Measurements from ENCODE around the gene KCNIP1.

The KCNIP1 gene

GRCh38 chr5:170632985-170633234, 129.1 kb downstream of the KCNIP1 start:
- no peak for DNase-seq (ENCODE audit: low read depth, low spot score)
- peak; percentile 96 for TF ChIP-seq CTCF (IDR thresholded peaks at IDR 0.05; ENCODE audit: low read depth, low read length)
- in situ Hi-C loops (cut with HindIII; ENCODE audit: low sequenced_read_pairs), result no loop called here
- H3K4me3 ChIP-seq (ENCODE audit: low read depth, low read length), result peak overlapping the region; percentile 1

- in situ Hi-C loops (cut with HindIII; ENCODE audit: low sequenced_read_pairs), result no loop called here
- no peak for TF ChIP-seq CTCF (IDR thresholded peaks at IDR 0.05; ENCODE audit: low read depth, low read length)
- DNase-seq (ENCODE audit: low read depth, low spot score), result peak; percentile 79
- H3K4me3 ChIP-seq (ENCODE audit: low read depth, low read length), result peak overlapping the region; percentile 1
Measured at GRCh38 chr5:170633235-170634081, 129.6 kb downstream of the KCNIP1 start.

- DNase-seq (ENCODE audit: low read depth, low spot score), result no peak
- H3K4me3 ChIP-seq (ENCODE audit: low read depth, low read length), result no peak overlapping the region
- in situ Hi-C loops (cut with HindIII; ENCODE audit: low sequenced_read_pairs), result no loop called here
- no peak for TF ChIP-seq CTCF (IDR thresholded peaks at IDR 0.05; ENCODE audit: low read depth, low read length)
Measured at GRCh38 chr5:170634256-170634990, 130.6 kb downstream of the KCNIP1 start.

GRCh38 chr5:170635706-170636105, 131.9 kb downstream of the KCNIP1 start:
- DNase-seq (ENCODE audit: low read depth, low spot score), result no peak
- in situ Hi-C loops (cut with HindIII; ENCODE audit: low sequenced_read_pairs), result no loop called here
- no peak overlapping the region for H3K4me3 ChIP-seq (ENCODE audit: low read depth, low read length)
- no peak for TF ChIP-seq CTCF (IDR thresholded peaks at IDR 0.05; ENCODE audit: low read depth, low read length)

- DNase-seq (ENCODE audit: low read depth, low spot score), result no peak
- in situ Hi-C loops (cut with HindIII; ENCODE audit: low sequenced_read_pairs), result no loop called here
- TF ChIP-seq CTCF (IDR thresholded peaks at IDR 0.05; ENCODE audit: low read depth, low read length), result no peak
- no peak overlapping the region for H3K4me3 ChIP-seq (ENCODE audit: low read depth, low read length)
Measured at GRCh38 chr5:170636206-170636605, 132.4 kb downstream of the KCNIP1 start.

- in situ Hi-C loops (cut with HindIII; ENCODE audit: low sequenced_read_pairs), result no loop called here
- H3K4me3 ChIP-seq (ENCODE audit: low read depth, low read length), result no peak overlapping the region
- no peak for TF ChIP-seq CTCF (IDR thresholded peaks at IDR 0.05; ENCODE audit: low read depth, low read length)
- DNase-seq (ENCODE audit: low read depth, low spot score), result no peak
Measured at GRCh38 chr5:170636801-170637477, 133.1 kb downstream of the KCNIP1 start.
